ENCODE results near the gene CLK2. TPM values are rescaled to one million over a fixed set of nuclear protein-coding genes. Genes with fewer than 3 reads are reported as not detected.
A peak's percentile ranks its signal among the peaks of the same experiment; 100 is the strongest.

The CLK2 gene
- total and polyA plus RNA-seq, 9 of the 15 experiments (the other 6 are each of a cell fraction or from before 2014, with no cell fraction given): 13.5 to 81.4 (median 39.6) TPM

GRCh38 chr1:155273343-155274245 lies at the start of gene CLK2 (continued):
- TF ChIP-seq FOXJ2 (tag; IDR thresholded peaks at IDR 0.05) (0 out of 2 replicates have a peak, but pooled peaks have one; percentile 12), ZNF217 (CRISPR knock-in tag; IDR thresholded peaks at IDR 0.05) (no peak), MTA1 (IDR thresholded peaks at IDR 0.05; ENCODE audit: borderline replicate concordance) (no peak), BRD9 (IDR thresholded peaks at IDR 0.05; ENCODE audit: low read depth, partially characterized antibody) (peak; percentile 36), ZNF77 (CRISPR knock-in tag; IDR thresholded peaks at IDR 0.05) (no peak), STAT5A (IDR thresholded peaks at IDR 0.05; ENCODE audit: borderline replicate concordance, low read length) (no peak; the same call in 1 of the 2 replicates), ZBTB43 (CRISPR knock-in tag; IDR thresholded peaks at IDR 0.05) (0 out of 2 replicates have a peak, but pooled peaks have one; percentile 78), RHOXF2B (CRISPR knock-in tag; conservative IDR thresholded peaks at IDR 0.05) (no peak), PML (IDR thresholded peaks at IDR 0.05; ENCODE audit: low read length) (peak; percentile 31; the same call in 1 of the 2 replicates), PHTF2 (CRISPR knock-in tag; IDR thresholded peaks at IDR 0.05) (no peak), DPF2 (IDR thresholded peaks at IDR 0.05) (peak; percentile 41; the same call in 1 of the 2 replicates), ZNF3 (CRISPR knock-in tag; IDR thresholded peaks at IDR 0.05) (no peak), HDAC3 (IDR thresholded peaks at IDR 0.05; ENCODE audit: borderline replicate concordance, partially characterized antibody) (no peak), HLTF (IDR thresholded peaks at IDR 0.05) (0 out of 2 replicates have a peak, but pooled peaks have one; percentile 40), PKNOX1 (IDR thresholded peaks at IDR 0.05) (peak; percentile 89), POLR2AphosphoS5 (IDR thresholded peaks at IDR 0.05; ENCODE audit: control insufficient read depth, insufficient read depth, low read depth, low read length) (peak; percentile 77), HMGXB4 (CRISPR knock-in tag; IDR thresholded peaks at IDR 0.05) (0 out of 2 replicates have a peak, but pooled peaks have one; percentile 37), ZNF253 (CRISPR knock-in tag; conservative IDR thresholded peaks at IDR 0.05) (no peak), STAT6 (CRISPR knock-in tag; IDR thresholded peaks at IDR 0.05) (no peak), ZNF212 (CRISPR knock-in tag; IDR thresholded peaks at IDR 0.05) (no peak), ZNF134 (CRISPR knock-in tag; conservative IDR thresholded peaks at IDR 0.05) (no peak), MTA2 (IDR thresholded peaks at IDR 0.05; ENCODE audit: low read depth) (no peak), ZBTB8A (IDR thresholded peaks at IDR 0.05; ENCODE audit: partially characterized antibody) (no peak)
